HG03558 (cell line): Measurements from ENCODE around the gene LIMS3.
"Not testable (repeated sequence)": the region's sequence is repeated elsewhere in the genome, so short reads cannot be mapped to it uniquely, and the experiment has no call there.

Experiments
- ATAC-seq: cut with Tn5 transposase; IDR thresholded peaks from one replicate; pipeline ENCODE4 v1.9.1; 2021; ENCODE audit warnings: moderate number of reproducible peaks; ENCODE audit not compliant: unreplicated experiment; ENCODE audit errors: extremely low read depth

LIMS3 gene

GRCh38 chr2:109921543-109922384 lies 23.3 kb downstream of the LIMS3 start:
- not testable (repeated sequence) for ATAC-seq

- ATAC-seq = not testable (repeated sequence)
Measured at GRCh38 chr2:109924481-109924880, 26.0 kb downstream of the LIMS3 start.

- not testable (repeated sequence) for ATAC-seq
Measured at GRCh38 chr2:109927803-109928202, 29.3 kb downstream of the LIMS3 start.

GRCh38 chr2:109929222-109929621 lies 30.7 kb downstream of the LIMS3 start:
- ATAC-seq = not testable (repeated sequence)

- not testable (repeated sequence) for ATAC-seq
Measured at GRCh38 chr2:109936534-109936933, 38.0 kb downstream of the LIMS3 start.

GRCh38 chr2:109945362-109945761 lies 46.9 kb downstream of the LIMS3 start:
- ATAC-seq = not testable (repeated sequence)

- not testable (repeated sequence) for ATAC-seq
Measured at GRCh38 chr2:109947262-109947958, 48.9 kb downstream of the LIMS3 start.

- ATAC-seq = not testable (repeated sequence)
Measured at GRCh38 chr2:109947959-109948520, 49.6 kb downstream of the LIMS3 start.

- not testable (repeated sequence) for ATAC-seq
Measured at GRCh38 chr2:109950146-109950843, 51.8 kb downstream of the LIMS3 start.

GRCh38 chr2:109963942-109964341 lies 65.5 kb downstream of the LIMS3 start:
- ATAC-seq = not testable (repeated sequence)

- ATAC-seq = not testable (repeated sequence)
Measured at GRCh38 chr2:109965482-109965881, 67.0 kb downstream of the LIMS3 start.

GRCh38 chr2:109966107-109966736 lies 67.7 kb downstream of the LIMS3 start:
- not testable (repeated sequence) for ATAC-seq

GRCh38 chr2:109966858-109967257 lies 68.4 kb downstream of the LIMS3 start:
- ATAC-seq = not testable (repeated sequence)

- ATAC-seq = not testable (repeated sequence)
Measured at GRCh38 chr2:109969864-109970263, 71.4 kb downstream of the LIMS3 start.

- ATAC-seq = not testable (repeated sequence)
Measured at GRCh38 chr2:109971710-109972109, 73.2 kb downstream of the LIMS3 start.
